GM10248 (cell line): ENCODE results near the gene PASK.
"Not testable (repeated sequence)": the region's sequence is repeated elsewhere in the genome, so short reads cannot be mapped to it uniquely, and the experiment has no call there.

Source experiments
- CTCF ChIA-PET: fragments of 300-600 bp; sonication (Branson Sonifier 250); formaldehyde crosslinking; extraction: SDS; loops from one replicate; lab custom pipeline; 2021; ENCODE audit warnings: antibody characterized with exemption; lab: Yijun Ruan, JAX
- POLR2A ChIA-PET: fragments of 350-650 bp; sonication (Branson Sonifier 250); formaldehyde crosslinking; extraction: SDS; loops from one replicate; lab custom pipeline; 2020; ENCODE audit warnings: antibody characterized with exemption; lab: Yijun Ruan, JAX
- DNase-seq: peaks from one replicate; pipeline ENCODE4 v3.0.0; 2012; ENCODE audit errors: extremely low spot score
- TF ChIP-seq, protein P1 (sequence below): IDR thresholded peaks from 2 replicates; pipeline ENCODE4 v1.5.1; 2012; ENCODE audit warnings: mild to moderate bottlenecking, low read depth; ENCODE audit errors: extremely low read depth, missing control alignments, control extremely low read depth

PASK gene

DNA sequence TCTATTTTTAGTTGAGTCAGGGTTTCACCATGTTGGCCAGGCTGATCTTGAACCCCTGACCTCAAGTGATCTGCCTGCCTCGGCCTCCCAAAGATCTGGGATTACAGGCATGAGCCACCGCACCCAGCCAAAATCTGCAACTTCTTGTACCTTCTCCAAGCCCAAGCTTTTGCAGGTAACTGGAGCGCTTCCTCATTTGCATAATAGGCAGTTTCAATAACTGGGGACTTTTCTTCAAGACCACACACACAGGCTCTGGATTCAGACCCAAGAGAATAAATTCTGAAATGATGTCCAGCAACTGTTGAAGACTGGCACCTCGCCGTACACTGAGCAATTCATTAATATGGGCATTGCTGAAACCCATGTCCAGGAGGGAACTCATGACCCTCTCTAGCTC lies 50.0 kb downstream of the PASK start:
- TF ChIP-seq, protein P1, sequence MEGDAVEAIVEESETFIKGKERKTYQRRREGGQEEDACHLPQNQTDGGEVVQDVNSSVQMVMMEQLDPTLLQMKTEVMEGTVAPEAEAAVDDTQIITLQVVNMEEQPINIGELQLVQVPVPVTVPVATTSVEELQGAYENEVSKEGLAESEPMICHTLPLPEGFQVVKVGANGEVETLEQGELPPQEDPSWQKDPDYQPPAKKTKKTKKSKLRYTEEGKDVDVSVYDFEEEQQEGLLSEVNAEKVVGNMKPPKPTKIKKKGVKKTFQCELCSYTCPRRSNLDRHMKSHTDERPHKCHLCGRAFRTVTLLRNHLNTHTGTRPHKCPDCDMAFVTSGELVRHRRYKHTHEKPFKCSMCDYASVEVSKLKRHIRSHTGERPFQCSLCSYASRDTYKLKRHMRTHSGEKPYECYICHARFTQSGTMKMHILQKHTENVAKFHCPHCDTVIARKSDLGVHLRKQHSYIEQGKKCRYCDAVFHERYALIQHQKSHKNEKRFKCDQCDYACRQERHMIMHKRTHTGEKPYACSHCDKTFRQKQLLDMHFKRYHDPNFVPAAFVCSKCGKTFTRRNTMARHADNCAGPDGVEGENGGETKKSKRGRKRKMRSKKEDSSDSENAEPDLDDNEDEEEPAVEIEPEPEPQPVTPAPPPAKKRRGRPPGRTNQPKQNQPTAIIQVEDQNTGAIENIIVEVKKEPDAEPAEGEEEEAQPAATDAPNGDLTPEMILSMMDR = no peak
- no peak for DNase-seq
- POLR2A ChIA-PET = interaction anchor here (1.0 to 1.8 kb wide), 2 partner anchors 11 to 50 kb away, joined by 3 to 6 read pairs; partner anchors contain the start of gene PASK
- CTCF ChIA-PET = interaction anchor here (1.4 to 4.1 kb wide), 4 partner anchors 11 to 52 kb away, joined by 6 to 19 read pairs (median 6); partner anchors contain the start of gene PPP1R7

DNA sequence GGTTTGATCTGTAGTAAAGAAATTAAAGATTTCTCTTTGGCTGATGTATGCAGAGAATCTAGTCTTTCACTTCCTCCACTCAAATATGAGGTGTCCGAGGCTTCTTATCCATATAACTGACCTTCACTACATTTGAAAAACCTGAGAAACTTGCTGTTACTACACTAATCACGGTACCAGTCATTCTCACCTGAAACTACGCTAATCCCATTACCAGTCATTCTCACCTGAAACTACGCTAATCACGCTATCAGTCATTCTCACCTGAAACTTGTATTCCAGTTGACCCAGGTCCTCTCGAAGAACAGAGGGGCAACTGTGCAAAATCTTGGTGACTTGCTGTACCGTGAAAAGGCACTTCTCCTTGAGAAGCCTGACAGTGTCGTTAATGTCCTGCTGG lies 52.3 kb downstream of the PASK start:
- CTCF ChIA-PET = interaction anchor here (1.1 to 3.6 kb wide), 2 partner anchors 16 to 18 kb away, joined by 3 to 19 read pairs; no protein-coding TSS in a partner anchor
- TF ChIP-seq, protein P1 = no peak
- no peak for DNase-seq
- POLR2A ChIA-PET = no interaction called here

DNA sequence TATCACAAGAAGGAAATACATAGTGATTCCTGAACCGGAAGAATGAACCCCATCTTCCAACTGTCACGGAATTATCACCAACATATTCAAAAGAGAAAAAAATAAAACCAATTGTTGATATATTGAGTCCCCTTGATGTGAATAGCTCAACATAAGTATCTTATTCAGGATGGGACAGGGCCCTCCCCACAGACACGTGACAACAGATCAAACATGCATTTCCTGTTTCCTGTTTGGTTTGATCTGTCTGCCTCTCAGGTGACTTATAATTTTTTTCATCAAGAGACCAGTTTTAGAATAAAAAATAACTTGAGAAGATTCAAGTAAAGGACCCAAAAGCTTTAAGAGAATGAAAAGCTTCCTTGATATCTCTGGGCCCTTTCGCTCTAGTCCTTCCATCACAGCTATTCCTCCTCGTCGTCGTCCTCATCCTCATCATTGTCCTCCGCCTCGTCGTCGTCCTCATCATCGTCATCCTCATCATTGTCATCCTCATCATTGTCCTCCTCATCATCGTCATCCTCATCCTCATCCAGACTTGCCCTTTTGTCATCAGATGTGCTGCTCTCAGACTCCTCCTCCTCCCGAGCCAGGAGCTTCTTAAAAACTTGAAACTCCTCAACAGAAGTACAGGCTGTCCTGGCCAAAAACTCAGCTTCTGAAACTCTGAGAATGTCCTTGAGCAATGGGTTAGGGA lies 53.5 kb downstream of the PASK start:
- ChIA-PET POLR2A (interaction anchor here (0.5 kb wide), 1 partner anchor 229 kb away, joined by 4 read pairs; no protein-coding TSS in a partner anchor), CTCF (interaction anchor here (2.1 to 3.6 kb wide), 2 partner anchors 17 to 55 kb away, joined by 5 to 19 read pairs; partner anchors contain the start of gene PPP1R7)
- no peak for DNase-seq
- TF ChIP-seq, protein P1 = no peak

DNA sequence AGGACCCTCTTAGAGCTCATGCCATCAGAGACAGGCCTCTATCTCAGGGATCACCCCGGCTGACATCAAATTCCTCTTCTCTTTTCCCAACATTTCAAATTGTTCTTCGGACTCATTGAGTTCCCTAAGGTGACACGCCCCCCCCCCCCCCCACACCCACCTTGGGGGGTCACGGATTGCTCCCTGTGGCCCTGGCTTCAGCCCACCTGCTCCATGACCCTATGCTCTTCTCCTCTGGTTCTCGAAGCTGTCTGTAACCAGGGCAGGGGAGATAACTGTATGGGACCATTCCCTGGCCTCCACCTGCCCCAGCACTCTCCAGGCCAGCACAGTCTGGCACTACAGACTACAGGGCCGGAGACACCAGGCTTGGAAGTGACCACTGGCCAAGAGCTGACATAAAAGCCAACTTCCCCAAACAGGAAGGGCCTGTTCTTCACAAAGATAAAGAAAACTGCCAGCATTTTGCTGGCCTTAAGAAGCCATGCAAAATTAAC lies 54.3 kb downstream of the PASK start:
- ChIA-PET CTCF (interaction anchor here (2.1 to 3.6 kb wide), 2 partner anchors 16 to 56 kb away, joined by 5 to 19 read pairs; partner anchors contain the start of gene PPP1R7), POLR2A (no interaction called here)
- TF ChIP-seq, protein P1 = no peak
- no peak for DNase-seq

DNA sequence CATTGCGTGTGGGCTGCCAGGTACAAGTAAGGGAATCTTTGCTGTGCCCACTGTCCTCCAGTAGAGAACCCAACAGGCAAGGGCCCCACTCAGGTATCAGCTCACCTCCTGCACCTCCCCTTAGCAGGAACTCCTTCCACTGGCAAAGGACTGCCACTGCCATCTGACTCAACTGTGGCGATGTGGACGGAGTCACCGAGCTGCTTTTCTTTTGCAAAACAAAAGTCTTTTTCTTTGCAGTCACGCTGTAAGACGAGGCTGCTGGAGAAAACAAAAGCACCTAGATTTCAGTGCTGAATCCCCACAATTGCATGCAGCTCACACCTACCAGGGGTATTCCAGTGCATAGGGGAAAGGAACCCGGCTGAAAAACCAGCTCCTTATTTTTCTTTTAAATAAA lies 55.1 kb downstream of the PASK start:
- no peak for DNase-seq
- TF ChIP-seq, protein P1 = no peak
- POLR2A ChIA-PET = no interaction called here
- CTCF ChIA-PET = interaction anchor here (1.4 to 3.6 kb wide), 2 partner anchors 16 to 45 kb away, joined by 3 to 19 read pairs; no protein-coding TSS in a partner anchor

DNA sequence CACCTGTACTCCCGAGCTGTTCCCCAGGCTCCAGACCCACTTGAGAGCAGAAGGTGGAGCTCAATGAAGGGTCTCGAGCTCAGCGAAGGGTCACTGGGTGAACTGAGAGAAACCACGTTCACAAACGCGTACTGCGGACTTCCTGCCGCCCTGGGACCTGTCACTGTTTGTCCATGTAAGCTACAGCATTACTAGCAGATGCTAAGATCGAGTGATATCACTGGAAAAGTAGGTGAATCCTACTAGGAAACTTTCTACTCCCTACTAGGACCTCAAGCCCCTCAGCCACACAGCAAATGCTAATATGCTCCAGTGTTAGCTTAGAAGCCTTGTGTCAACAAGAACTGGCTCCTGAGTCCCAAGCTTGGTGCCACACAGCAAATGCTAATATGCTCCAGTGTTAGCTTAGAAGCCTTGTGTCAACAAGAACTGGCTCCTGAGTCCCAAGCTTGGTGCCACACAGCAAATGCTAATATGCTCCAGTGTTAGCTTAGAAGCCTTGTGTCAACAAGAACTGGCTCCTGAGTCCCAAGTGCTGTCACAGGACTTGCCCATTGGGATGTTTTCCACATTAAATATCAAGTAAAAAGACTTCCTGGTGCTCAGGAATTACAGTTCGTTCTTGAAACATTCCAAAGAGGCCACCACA lies 56.0 kb downstream of the PASK start:
- CTCF ChIA-PET = interaction anchor here (1.0 to 3.6 kb wide), 4 partner anchors 8 to 118 kb away, joined by 3 to 19 read pairs (median 4); partner anchors contain the start of gene MTERF4
- POLR2A ChIA-PET = interaction anchor here (0.6 kb wide), 1 partner anchor 137 kb away, joined by 4 read pairs; no protein-coding TSS in a partner anchor
- not testable (repeated sequence) for DNase-seq
